Lower lobe of right lung (tissue), 2 donors: ENCODE results near the gene KCNT1. TPM values are rescaled to one million over a fixed set of nuclear protein-coding genes. Genes with fewer than 3 reads are reported as not detected.

ENCODE experiments used
- ATAC-seq, 2 donors: fragments of 200-7000 bp; cut with Tn5 transposase; one replicate each; pipeline ENCODE4 v1.9.1; 2020 to 2022; ENCODE audit warnings: mild to moderate bottlenecking in 2 of 2, moderate library complexity in 2 of 2
- DNase-seq: peaks from one replicate; pipeline ENCODE4 v3.0.0-alpha.2; 2020
- H3K27ac ChIP-seq: fragments of 200-600 bp; one replicate; pipeline ENCODE4 v1.8.0; 2022
- H3K27me3 ChIP-seq: fragments of 200-600 bp; one replicate; pipeline ENCODE4 v1.8.0; 2022; ENCODE audit warnings: low read depth
- H3K36me3 ChIP-seq: fragments of 200-600 bp; one replicate; pipeline ENCODE4 v1.8.0; 2022; ENCODE audit warnings: mild to moderate bottlenecking
- H3K4me1 ChIP-seq: fragments of 200-600 bp; one replicate; pipeline ENCODE4 v1.8.0; 2022
- H3K4me3 ChIP-seq: fragments of 200-600 bp; one replicate; pipeline ENCODE4 v1.8.0; 2022; ENCODE audit warnings: mild to moderate bottlenecking
- H3K9me3 ChIP-seq: fragments of 200-600 bp; one replicate; pipeline ENCODE4 v1.8.0; 2022
- intact Hi-C: fragments of 100-400 bp; cut with DNase I; formaldehyde crosslinking; loops from one replicate; pipeline ENCODE4 v1.11.0; 2022
- total RNA-seq: library from RNA; stranded (reverse); fragmentation: NEBNext Ultra II Directional; extraction: Animal tissue kit (Norgen Biotek cat#: 25700); gene quantifications from one replicate; pipeline ENCODE4 v1.2.1, GENCODE V29; 2021
- TF ChIP-seq, protein P1 (sequence below): fragments of 200-600 bp; IDR thresholded peaks from one replicate; pipeline ENCODE4 v1.8.0; 2022; ENCODE audit warnings: antibody characterized with exemption, mild to moderate bottlenecking
- donor health status: DM: no; HTN: yes; CAD: no; lungs with severe emphysema.

The KCNT1 gene
- total RNA-seq, 1 donor from 2014 or later: 0.35 TPM

DNA sequence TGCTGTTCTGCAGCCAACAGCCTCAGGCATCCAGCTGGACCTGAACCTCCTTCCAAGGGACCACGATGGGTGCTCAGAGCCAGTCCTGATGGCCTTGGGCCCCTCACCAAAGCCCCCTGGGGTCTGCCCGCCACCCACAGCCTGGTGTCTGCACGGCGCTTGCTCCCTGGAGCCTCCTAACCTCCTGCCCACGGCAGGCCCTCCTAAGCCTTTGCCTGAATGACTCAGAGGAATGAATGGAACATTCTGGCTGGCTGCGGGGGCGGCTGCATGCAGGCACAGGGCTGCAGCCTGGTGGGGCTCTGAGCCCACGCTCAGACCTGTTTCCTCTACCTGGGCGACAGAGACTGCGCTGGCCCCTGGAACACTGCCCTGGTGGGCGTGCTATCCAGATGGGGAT is 9.6 kb upstream of the KCNT1 start:
- no peak overlapping the region for H3K4me3 ChIP-seq
- H3K4me1 ChIP-seq: no peaks in the 10 kb centered on the region
- ATAC-seq (no peak), DNase-seq (no peak)
- no peaks in the 10 kb centered on the region for H3K9me3 ChIP-seq
- intact Hi-C loops: no loop called here
- no peaks in the 10 kb centered on the region for H3K36me3 ChIP-seq
- no peak overlapping the region for H3K27ac ChIP-seq
- no peaks in the 10 kb centered on the region for H3K27me3 ChIP-seq
- TF ChIP-seq, protein P1, sequence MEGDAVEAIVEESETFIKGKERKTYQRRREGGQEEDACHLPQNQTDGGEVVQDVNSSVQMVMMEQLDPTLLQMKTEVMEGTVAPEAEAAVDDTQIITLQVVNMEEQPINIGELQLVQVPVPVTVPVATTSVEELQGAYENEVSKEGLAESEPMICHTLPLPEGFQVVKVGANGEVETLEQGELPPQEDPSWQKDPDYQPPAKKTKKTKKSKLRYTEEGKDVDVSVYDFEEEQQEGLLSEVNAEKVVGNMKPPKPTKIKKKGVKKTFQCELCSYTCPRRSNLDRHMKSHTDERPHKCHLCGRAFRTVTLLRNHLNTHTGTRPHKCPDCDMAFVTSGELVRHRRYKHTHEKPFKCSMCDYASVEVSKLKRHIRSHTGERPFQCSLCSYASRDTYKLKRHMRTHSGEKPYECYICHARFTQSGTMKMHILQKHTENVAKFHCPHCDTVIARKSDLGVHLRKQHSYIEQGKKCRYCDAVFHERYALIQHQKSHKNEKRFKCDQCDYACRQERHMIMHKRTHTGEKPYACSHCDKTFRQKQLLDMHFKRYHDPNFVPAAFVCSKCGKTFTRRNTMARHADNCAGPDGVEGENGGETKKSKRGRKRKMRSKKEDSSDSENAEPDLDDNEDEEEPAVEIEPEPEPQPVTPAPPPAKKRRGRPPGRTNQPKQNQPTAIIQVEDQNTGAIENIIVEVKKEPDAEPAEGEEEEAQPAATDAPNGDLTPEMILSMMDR: no peak

DNA sequence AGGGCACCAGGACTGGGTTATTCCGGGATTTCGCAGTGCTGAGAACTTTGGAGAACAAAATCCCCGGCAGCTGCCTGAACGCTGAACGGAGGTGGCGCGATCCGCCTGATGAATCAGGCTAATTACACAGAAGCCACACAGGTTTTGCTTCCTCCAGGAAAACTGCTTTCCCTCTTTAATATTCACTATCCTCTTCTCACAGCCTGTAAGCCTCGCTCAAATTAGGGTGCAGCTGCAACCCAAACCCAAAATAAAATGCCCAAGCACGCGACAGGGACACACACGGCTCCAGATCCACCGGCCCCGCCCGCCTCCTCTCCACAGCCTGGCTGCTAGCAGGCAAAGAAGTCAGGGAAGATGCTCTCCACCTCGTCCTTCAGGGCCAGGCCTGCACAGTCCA is 8.7 kb upstream of the KCNT1 start:
- no peak for ATAC-seq
- intact Hi-C loops: no loop called here
- H3K27me3 ChIP-seq: no peaks in the 10 kb centered on the region

DNA sequence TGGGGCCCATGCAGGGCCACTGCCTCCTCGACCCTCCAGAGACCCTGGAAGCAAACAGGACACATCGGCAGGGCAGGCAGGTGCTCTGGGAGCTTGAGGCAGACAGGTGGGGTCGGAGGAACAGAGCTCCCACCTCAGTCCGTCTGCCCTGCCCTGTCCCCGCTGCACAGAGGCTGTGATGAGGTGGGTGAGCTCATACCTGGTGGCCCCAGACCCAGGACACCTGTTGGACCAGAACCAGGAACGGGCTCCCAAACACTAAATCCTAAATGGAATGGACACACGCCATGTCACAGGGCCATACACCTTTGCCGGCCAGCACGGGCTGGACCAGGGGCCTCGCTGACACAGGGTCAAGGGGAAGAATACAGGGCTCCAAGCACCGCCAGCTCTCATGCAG is 8.2 kb upstream of the KCNT1 start:
- ATAC-seq (no peak), DNase-seq (no peak)
- Histone ChIP-seq H3K27ac (no peak overlapping the region), H3K27me3 (no peaks in the 10 kb centered on the region), H3K4me3 (no peak overlapping the region), H3K36me3 (no peaks in the 10 kb centered on the region), H3K4me1 (no peaks in the 10 kb centered on the region), H3K9me3 (no peaks in the 10 kb centered on the region)
- TF ChIP-seq, protein P1: no peak
- intact Hi-C loops: no loop called here

More for the DNA sequence above, 8.7 kb upstream of the KCNT1 start:
- Histone ChIP-seq H3K4me1 (no peaks in the 10 kb centered on the region), H3K27ac (no peak overlapping the region), H3K9me3 (no peaks in the 10 kb centered on the region), H3K36me3 (no peaks in the 10 kb centered on the region), H3K4me3 (no peak overlapping the region)
- TF ChIP-seq, protein P1: no peak
- no peak for DNase-seq

DNA sequence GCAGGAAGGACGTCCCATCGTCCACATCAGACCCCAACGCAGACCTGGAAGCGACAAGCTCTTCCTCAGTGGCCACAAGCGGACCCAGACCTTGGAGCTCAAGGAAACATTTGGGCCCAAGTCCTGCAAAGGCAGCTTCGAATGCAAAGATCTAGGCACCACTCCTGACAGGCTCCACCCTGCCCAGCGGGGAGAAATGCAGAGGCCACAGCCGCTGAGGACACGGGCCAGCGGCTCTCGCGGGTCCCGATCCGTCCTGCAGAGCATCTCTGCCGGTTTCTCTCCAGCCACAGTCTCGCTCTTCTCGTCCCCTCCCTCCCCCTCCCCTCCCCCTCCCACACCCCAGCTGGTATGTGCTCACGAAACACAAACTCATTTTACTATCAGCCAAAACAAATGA is 7.6 kb upstream of the KCNT1 start:
- Histone ChIP-seq H3K4me1 (no peaks in the 10 kb centered on the region), H3K9me3 (no peaks in the 10 kb centered on the region), H3K4me3 (no peak overlapping the region), H3K27ac (no peak overlapping the region), H3K27me3 (no peaks in the 10 kb centered on the region), H3K36me3 (no peaks in the 10 kb centered on the region)
- ATAC-seq (no peak), DNase-seq (no peak)
- intact Hi-C loops: no loop called here
- TF ChIP-seq, protein P1: no peak

DNA sequence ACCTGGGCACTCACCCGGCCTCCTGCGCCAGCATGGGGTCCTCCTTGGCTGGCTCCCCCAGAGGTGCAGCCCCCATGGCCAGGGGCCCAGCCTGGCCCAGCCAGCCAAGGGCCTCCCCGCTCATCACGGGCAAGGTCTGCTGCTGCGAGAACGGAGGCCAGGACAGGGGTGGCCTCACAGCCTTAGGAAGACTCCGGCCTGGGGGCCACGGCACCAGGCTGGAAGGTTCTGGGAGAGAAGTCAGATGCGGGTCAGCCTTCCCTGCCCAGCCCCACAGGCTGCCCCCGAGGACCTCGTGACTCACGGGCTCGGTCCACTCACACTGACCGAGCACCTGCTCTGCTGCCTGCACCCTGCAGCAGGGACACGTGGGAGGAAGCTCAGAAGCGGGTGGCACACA is 6.9 kb upstream of the KCNT1 start:
- TF ChIP-seq, protein P1: no peak
- H3K27ac ChIP-seq: no peak overlapping the region
- ATAC-seq (no peak), DNase-seq (no peak)
- no peak overlapping the region for H3K4me3 ChIP-seq
- H3K9me3 ChIP-seq: no peaks in the 10 kb centered on the region
- no peaks in the 10 kb centered on the region for H3K4me1 ChIP-seq
- intact Hi-C loops: no loop called here
- H3K36me3 ChIP-seq: no peaks in the 10 kb centered on the region
- H3K27me3 ChIP-seq: no peaks in the 10 kb centered on the region

DNA sequence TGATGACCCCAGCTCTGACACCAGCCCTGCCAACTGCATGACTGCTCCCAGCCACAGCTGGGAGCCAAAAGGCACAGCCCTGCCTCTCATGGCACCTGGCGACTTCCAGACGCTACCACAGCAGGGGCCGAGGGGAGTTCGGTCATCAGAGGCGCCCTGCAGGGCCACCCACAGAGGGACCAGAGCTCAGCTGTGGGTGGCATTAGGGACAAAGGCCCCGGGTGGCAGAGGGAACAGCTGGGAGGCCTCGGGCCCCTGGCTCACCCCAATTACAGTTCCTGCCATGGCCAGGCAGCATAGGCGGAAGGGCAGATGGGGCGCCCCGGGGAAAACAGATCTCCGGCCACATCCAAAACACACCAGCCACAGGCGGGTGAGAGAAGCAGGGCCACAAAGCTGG is 6.3 kb upstream of the KCNT1 start:
- H3K9me3 ChIP-seq: no peaks in the 10 kb centered on the region
- DNase-seq (no peak), ATAC-seq (no peak)
- intact Hi-C loops: no loop called here
- no peaks in the 10 kb centered on the region for H3K36me3 ChIP-seq
- no peak overlapping the region for H3K27ac ChIP-seq
- no peak overlapping the region for H3K4me3 ChIP-seq
- no peaks in the 10 kb centered on the region for H3K4me1 ChIP-seq
- TF ChIP-seq, protein P1: no peak
- peaks cover 3% of the 10 kb centered on the region for H3K27me3 ChIP-seq
